NCI-H2196 (cell line): ENCODE data around the gene LMX1B.

Experiments used
- DNase-seq: peaks from one replicate; lab custom pipeline; 2025; ENCODE audit not compliant: unreplicated experiment; lab: John Stamatoyannopoulos, UW

LMX1B gene

GRCh38 chr9:126617003-126617822 lies 3.5 kb downstream of the LMX1B start:
- no peak for DNase-seq

GRCh38 chr9:126617823-126618165 lies 4.1 kb downstream of the LMX1B start:
- DNase-seq = no peak

GRCh38 chr9:126618190-126618584 lies 4.5 kb downstream of the LMX1B start:
- no peak for DNase-seq

GRCh38 chr9:126618585-126619360 lies 5.0 kb downstream of the LMX1B start:
- no peak for DNase-seq

- no peak for DNase-seq
Measured at GRCh38 chr9:126619361-126620135, 5.8 kb downstream of the LMX1B start.

- DNase-seq = no peak
Measured at GRCh38 chr9:126620478-126620877, 6.8 kb downstream of the LMX1B start.

- no peak for DNase-seq
Measured at GRCh38 chr9:126621061-126621918, 7.6 kb downstream of the LMX1B start.

- no peak for DNase-seq
Measured at GRCh38 chr9:126621919-126622735, 8.4 kb downstream of the LMX1B start.

- no peak for DNase-seq
Measured at GRCh38 chr9:126623314-126623666, 9.6 kb downstream of the LMX1B start.

- DNase-seq = no peak
Measured at GRCh38 chr9:126623667-126624478, 10.1 kb downstream of the LMX1B start.

- DNase-seq = no peak
Measured at GRCh38 chr9:126624479-126624826, 10.7 kb downstream of the LMX1B start.

- no peak for DNase-seq
Measured at GRCh38 chr9:126624912-126625311, 11.2 kb downstream of the LMX1B start.

- DNase-seq = no peak
Measured at GRCh38 chr9:126625329-126626126, 11.8 kb downstream of the LMX1B start.

- DNase-seq = no peak
Measured at GRCh38 chr9:126626127-126626925, 12.6 kb downstream of the LMX1B start.

GRCh38 chr9:126626926-126627233 lies 13.2 kb downstream of the LMX1B start:
- DNase-seq = no peak

GRCh38 chr9:126628146-126628545 lies 14.4 kb downstream of the LMX1B start:
- no peak for DNase-seq

GRCh38 chr9:126628969-126629674 lies 15.4 kb downstream of the LMX1B start:
- no peak for DNase-seq
